Measurements from ENCODE around the gene BEND7. TPM values are rescaled to one million over a fixed set of nuclear protein-coding genes. Genes with fewer than 3 reads are reported as not detected.

BEND7 gene
- total and polyA plus RNA-seq, 2 donors (not counting 3 experiments of a cell fraction or from before 2014, with no cell fraction given), result 7.3 to 31.7 TPM

DNA sequence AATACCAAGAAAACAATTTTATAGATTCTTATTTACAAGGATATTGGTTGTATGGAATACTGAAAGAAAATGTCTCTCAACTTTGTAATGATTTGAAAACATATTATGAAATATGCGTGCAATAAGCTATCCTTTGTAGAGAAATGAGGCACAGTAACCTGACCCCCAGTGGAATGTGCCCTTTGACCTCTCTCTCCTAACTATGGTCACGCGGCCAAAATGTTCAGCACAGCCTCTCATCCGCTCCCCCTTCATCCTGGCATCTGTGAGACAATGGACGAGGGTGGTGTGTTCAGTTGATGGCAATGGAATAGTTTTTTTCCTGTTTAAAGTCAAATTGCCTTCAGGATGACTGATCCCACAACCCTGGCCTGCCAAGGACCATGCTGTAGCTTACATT, 13.3 kb downstream of the BEND7 start:
- Histone ChIP-seq H3K9me1 (replicated peaks; ENCODE audit: control insufficient read depth, extremely low read depth, insufficient read depth, low read length) (no peaks in the 10 kb centered on the region), H3K27me3 (ENCODE audit: control insufficient read depth in 2 of 2, insufficient read depth in 2 of 2, low read length in 2 of 2) (no peaks in the 10 kb centered on the region), H3K4me3 (replicated peaks in 1 of 3; ENCODE audit: insufficient read depth in 1 of 3, low read depth in 1 of 3, low read length in 3 of 3) (no peak overlapping the region), H4K20me1 (replicated peaks; ENCODE audit: control insufficient read depth, extremely low read depth, insufficient read depth, low read length) (no peaks in the 10 kb centered on the region), H3K79me2 (ENCODE audit: control insufficient read depth, insufficient read depth, low read length) (no peaks in the 10 kb centered on the region), H3K9ac (replicated peaks; ENCODE audit: extremely low read depth, insufficient read depth, low read length) (no peak overlapping the region), H3K27ac (ENCODE audit: insufficient read depth, low read depth, low read length) (no peak overlapping the region), H3K9me3 (replicated peaks; ENCODE audit: control insufficient read depth, insufficient read depth, low read length) (no peaks in the 10 kb centered on the region), H3K36me3 (ENCODE audit: control insufficient read depth in 2 of 2, extremely low read depth in 1 of 2, insufficient read depth in 2 of 2, low read length in 2 of 2) (no peaks in the 10 kb centered on the region), H3K4me2 (ENCODE audit: insufficient read depth, low read length) (no peak overlapping the region), H3K4me1 (ENCODE audit: control insufficient read depth, extremely low read depth, insufficient read depth, low read length) (no peaks in the 10 kb centered on the region), H2AFZ (ENCODE audit: low read depth, low read length) (no peak overlapping the region)
- DNase-seq (ENCODE audit: low read depth, low spot score) (no peak), FAIRE-seq (no peak)
- POLR2A ChIA-PET, result no interaction called here
- intact Hi-C loops (cut with micrococcal nuclease), result no loop called here
- CTCF ChIA-PET, result no interaction called here
- BruUV-seq (replicated peaks), result no TSS peak
- dilution Hi-C loops (cut with MboI; ENCODE audit: extremely low pct_ligation_motif_present, low sequenced_read_pairs), result no loop called here
- no peak for TF ChIP-seq JUN (IDR thresholded peaks at IDR 0.05; ENCODE audit: borderline replicate concordance, insufficient read depth, insufficient read length, low read depth)
- no peak for TF ChIP-seq GATA2 (IDR thresholded peaks at IDR 0.05; ENCODE audit: insufficient read depth, insufficient read length, low read depth, low read length)
- no peak for TF ChIP-seq MYC (IDR thresholded peaks at IDR 0.05; ENCODE audit: low read depth, low read length)
- no peak for TF ChIP-seq EZH2 (IDR thresholded peaks at IDR 0.05; ENCODE audit: borderline replicate concordance, low read depth, low read length, severe bottlenecking)
- no peak for TF ChIP-seq POLR2AphosphoS5 (IDR thresholded peaks at IDR 0.05; ENCODE audit: insufficient read depth, low read depth, low read length)
- TF ChIP-seq CTCF (IDR thresholded peaks at IDR 0.05; ENCODE audit: extremely low read depth in 1 of 2, insufficient read depth in 1 of 2, low read depth in 1 of 2, low read length in 2 of 2), result no peak
- TF ChIP-seq POLR2A (IDR thresholded peaks at IDR 0.05; ENCODE audit: low read depth, low read length), result no peak
- no peak for TF ChIP-seq MAX (IDR thresholded peaks at IDR 0.05; ENCODE audit: insufficient read depth, insufficient read length)
- TF ChIP-seq FOS (IDR thresholded peaks at IDR 0.05; ENCODE audit: borderline replicate concordance, insufficient read depth, low read length), result no peak
